ENCODE results near the gene CHD5. TPM values are rescaled to one million over a fixed set of nuclear protein-coding genes. Genes with fewer than 3 reads are reported as not detected.

Gene CHD5
- total RNA-seq, 4 donors from 2014 or later = 0.14 to 1.6 (median 1.2) TPM

DNA sequence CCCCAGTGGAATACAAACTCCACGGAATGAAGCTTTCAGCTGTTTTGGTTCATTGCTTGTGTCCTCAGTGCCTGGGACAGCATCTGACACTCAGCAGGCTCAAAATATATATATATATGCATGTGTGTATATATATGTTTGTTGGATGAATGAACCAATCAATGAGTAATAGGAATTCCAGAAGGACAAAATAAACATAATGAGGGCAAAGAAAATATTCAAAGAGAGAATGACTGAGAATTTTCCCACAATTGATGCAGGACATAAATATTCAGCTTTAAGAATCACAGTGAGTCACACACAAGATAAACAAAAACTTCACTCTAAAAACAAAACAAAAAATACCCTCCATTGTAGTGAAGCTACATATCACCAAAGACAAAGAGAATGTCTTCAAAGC, 64.0 kb downstream of the CHD5 start:
- in situ Hi-C loops (cut with MboI; ENCODE audit: low pct_ligation_motif_present in 1 of 4, low pct_unique_long_range_greater_than_20kb in 1 of 4, low sequenced_read_pairs in 3 of 4) (no loop called here), intact Hi-C loops (cut with DNase I; ENCODE audit: low total_unique reads) (no loop called here)
- H3K27ac ChIP-seq = no peak overlapping the region
- H3K4me1 ChIP-seq = no peaks in the 10 kb centered on the region
- no peak for DNase-seq
- no peak for TF ChIP-seq POLR2A (IDR thresholded peaks at IDR 0.05)
- TF ChIP-seq POLR2AphosphoS5 (IDR thresholded peaks at IDR 0.05) = no peak
- no peak for TF ChIP-seq EP300 (IDR thresholded peaks at IDR 0.05; ENCODE audit: low read depth)
- TF ChIP-seq, protein P1, sequence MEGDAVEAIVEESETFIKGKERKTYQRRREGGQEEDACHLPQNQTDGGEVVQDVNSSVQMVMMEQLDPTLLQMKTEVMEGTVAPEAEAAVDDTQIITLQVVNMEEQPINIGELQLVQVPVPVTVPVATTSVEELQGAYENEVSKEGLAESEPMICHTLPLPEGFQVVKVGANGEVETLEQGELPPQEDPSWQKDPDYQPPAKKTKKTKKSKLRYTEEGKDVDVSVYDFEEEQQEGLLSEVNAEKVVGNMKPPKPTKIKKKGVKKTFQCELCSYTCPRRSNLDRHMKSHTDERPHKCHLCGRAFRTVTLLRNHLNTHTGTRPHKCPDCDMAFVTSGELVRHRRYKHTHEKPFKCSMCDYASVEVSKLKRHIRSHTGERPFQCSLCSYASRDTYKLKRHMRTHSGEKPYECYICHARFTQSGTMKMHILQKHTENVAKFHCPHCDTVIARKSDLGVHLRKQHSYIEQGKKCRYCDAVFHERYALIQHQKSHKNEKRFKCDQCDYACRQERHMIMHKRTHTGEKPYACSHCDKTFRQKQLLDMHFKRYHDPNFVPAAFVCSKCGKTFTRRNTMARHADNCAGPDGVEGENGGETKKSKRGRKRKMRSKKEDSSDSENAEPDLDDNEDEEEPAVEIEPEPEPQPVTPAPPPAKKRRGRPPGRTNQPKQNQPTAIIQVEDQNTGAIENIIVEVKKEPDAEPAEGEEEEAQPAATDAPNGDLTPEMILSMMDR (IDR thresholded peaks at IDR 0.05) = no peak
- H3K27me3 ChIP-seq = no peaks in the 10 kb centered on the region
- WGBS, 2 donors (ENCODE audit: low coverage in 1 of 2) = 38% methylated on average over 1 of the region's 1 CpG; no CpG with 5 or more reads in 1 of the 2 donors
- no peak overlapping the region for H3K4me3 ChIP-seq
- peaks cover 0 to 5% of the 10 kb centered on the region in 2 donors for H3K9me3 ChIP-seq
- H3K36me3 ChIP-seq = no peaks in the 10 kb centered on the region

DNA sequence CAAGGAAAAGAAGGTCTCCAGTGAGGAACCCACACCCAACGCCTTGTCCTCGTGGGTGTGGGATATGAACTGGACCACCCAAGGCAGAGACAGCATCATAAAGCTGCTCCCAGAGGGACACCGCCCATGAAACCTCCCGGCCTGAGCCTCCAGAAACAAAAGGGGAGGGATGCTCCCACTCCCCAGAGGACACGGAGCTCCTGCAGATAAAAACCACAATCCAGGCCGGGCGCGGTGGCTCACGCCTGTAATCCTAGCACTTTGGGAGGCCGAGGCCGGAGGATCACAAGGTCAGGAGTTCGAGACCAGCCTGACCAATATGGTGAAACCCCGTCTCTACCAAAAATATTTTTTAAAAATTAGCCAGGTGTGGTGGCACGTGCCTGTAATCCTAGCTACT, 66.4 kb downstream of the CHD5 start:
- DNase-seq = no peak
- WGBS, 2 donors (ENCODE audit: low coverage in 1 of 2) = 84 to 87% methylated on average over 10 to 14 of the region's 14 CpGs
- H3K27me3 ChIP-seq = no peaks in the 10 kb centered on the region
- H3K4me1 ChIP-seq = no peaks in the 10 kb centered on the region
- peaks cover 0 to 5% of the 10 kb centered on the region in 2 donors for H3K9me3 ChIP-seq
- no peak for TF ChIP-seq POLR2AphosphoS5 (IDR thresholded peaks at IDR 0.05)
- TF ChIP-seq EP300 (IDR thresholded peaks at IDR 0.05; ENCODE audit: low read depth) = no peak
- TF ChIP-seq POLR2A (IDR thresholded peaks at IDR 0.05) = no peak
- TF ChIP-seq, protein P1 (IDR thresholded peaks at IDR 0.05) = no peak
- intact Hi-C loops (cut with DNase I; ENCODE audit: low total_unique reads) (no loop called here), in situ Hi-C loops (cut with MboI; ENCODE audit: low pct_ligation_motif_present in 1 of 4, low pct_unique_long_range_greater_than_20kb in 1 of 4, low sequenced_read_pairs in 3 of 4) (no loop called here)
- no peaks in the 10 kb centered on the region for H3K36me3 ChIP-seq
- H3K27ac ChIP-seq = no peak overlapping the region
- no peak overlapping the region for H3K4me3 ChIP-seq

DNA sequence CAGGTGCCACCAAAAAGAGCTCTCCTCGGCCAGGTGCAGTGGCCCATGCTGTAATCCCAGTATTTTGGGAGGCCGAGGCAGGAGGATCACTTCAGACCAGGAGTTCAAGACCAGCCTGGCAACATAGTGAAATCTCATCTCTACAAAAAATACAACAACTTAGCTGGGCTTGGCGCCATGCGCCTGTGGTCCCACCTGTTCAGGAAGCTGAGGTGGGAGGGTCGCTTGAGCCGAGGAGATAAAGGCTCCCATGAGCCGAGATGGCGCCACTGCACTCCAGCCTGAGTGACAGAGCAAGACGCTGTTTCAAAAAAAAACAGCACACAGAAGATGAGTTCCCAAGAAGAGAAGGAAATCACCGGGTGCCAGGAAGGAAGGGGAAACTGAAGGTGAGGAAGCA, 67.0 kb downstream of the CHD5 start:
- no peak overlapping the region for H3K27ac ChIP-seq
- intact Hi-C loops (cut with DNase I; ENCODE audit: low total_unique reads) = no loop called here
- TF ChIP-seq POLR2A (IDR thresholded peaks at IDR 0.05) (no peak), EP300 (IDR thresholded peaks at IDR 0.05; ENCODE audit: low read depth) (no peak), POLR2AphosphoS5 (IDR thresholded peaks at IDR 0.05) (no peak)
- TF ChIP-seq, protein P1 (IDR thresholded peaks at IDR 0.05) = no peak
- no peaks in the 10 kb centered on the region for H3K27me3 ChIP-seq
- 49% methylated on average over 10 of the region's 10 CpGs; no CpG with 5 or more reads in 1 of the 2 donors for WGBS, 2 donors (ENCODE audit: low coverage in 1 of 2)
- peaks cover 0 to 5% of the 10 kb centered on the region in 2 donors for H3K9me3 ChIP-seq
- H3K4me3 ChIP-seq = no peak overlapping the region
- H3K4me1 ChIP-seq = no peaks in the 10 kb centered on the region
- H3K36me3 ChIP-seq = no peaks in the 10 kb centered on the region
- DNase-seq = no peak
- in situ Hi-C loops (cut with MboI; ENCODE audit: low pct_ligation_motif_present in 1 of 4, low pct_unique_long_range_greater_than_20kb in 1 of 4, low sequenced_read_pairs in 3 of 4) = no loop called here

DNA sequence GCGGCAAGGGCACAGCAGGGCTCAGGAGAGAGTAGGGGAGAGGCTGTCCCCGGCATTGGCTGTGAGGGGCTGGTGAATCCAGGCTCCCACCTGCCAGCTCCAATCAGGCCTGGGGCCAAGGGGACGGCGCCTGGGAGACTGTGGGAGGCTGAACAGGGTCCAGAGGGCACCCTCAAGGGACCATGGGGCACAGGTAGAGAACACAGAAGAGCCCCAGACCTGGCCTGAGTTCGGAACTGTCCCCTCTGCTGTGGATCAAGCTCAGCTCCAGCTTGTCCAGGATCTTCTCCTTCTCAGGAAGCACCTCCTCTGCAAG, 67.5 kb downstream of the CHD5 start:
- in situ Hi-C loops (cut with MboI; ENCODE audit: low pct_ligation_motif_present in 1 of 4, low pct_unique_long_range_greater_than_20kb in 1 of 4, low sequenced_read_pairs in 3 of 4) (no loop called here), intact Hi-C loops (cut with DNase I; ENCODE audit: low total_unique reads) (no loop called here)
- Histone ChIP-seq H3K4me3 (no peak overlapping the region), H3K36me3 (no peaks in the 10 kb centered on the region), H3K27me3 (no peaks in the 10 kb centered on the region), H3K27ac (no peak overlapping the region), H3K4me1 (no peaks in the 10 kb centered on the region), H3K9me3 (peaks cover 0 to 5% of the 10 kb centered on the region in 2 donors)
- 76% methylated on average over 5 of the region's 5 CpGs; no CpG with 5 or more reads in 1 of the 2 donors for WGBS, 2 donors (ENCODE audit: low coverage in 1 of 2)
- TF ChIP-seq EP300 (IDR thresholded peaks at IDR 0.05; ENCODE audit: low read depth) (no peak), POLR2AphosphoS5 (IDR thresholded peaks at IDR 0.05) (no peak), POLR2A (IDR thresholded peaks at IDR 0.05) (no peak)
- TF ChIP-seq, protein P1 (IDR thresholded peaks at IDR 0.05) = no peak
- no peak for DNase-seq
